Tongue (tissue), 2 donors: ENCODE results near the gene GABRR3. TPM values are rescaled to one million over a fixed set of nuclear protein-coding genes. Genes with fewer than 3 reads are reported as not detected.

ENCODE experiments used
- DNase-seq: peaks from one replicate; pipeline ENCODE4 v3.0.0-alpha.2; 2015
- total RNA-seq: library from RNA; depleted of rRNA; stranded (reverse); fragments of >200 nt; gene quantifications from one replicate; pipeline ENCODE4 v1.2.3, GENCODE V29; 2014

The GABRR3 gene
- not detected for total RNA-seq

DNA sequence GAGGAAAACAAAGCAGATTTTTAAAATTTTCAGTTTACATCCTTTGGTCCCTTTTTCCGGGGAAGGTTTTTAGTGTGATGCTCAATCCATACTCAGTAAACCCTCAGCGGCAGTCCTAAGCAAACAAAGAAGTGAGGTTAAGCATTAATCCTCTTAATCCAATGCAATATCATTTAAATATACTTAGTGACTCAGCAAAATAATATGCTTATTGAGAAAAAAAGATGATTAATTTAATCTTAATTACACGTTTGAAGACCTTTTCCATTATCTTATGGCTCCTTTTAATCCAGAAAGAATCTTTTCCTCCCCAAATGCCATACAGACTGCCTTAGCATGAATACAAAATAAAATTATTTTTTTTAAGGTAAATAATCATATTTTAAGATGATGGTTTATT, at the start of gene GABRR3:
TSS of gene GABRR3 (minus strand) at position 108 of the 400 bp plus-strand sequence. CDS start 328 bp downstream, outside the sequence.
- DNase-seq: no peak

DNA sequence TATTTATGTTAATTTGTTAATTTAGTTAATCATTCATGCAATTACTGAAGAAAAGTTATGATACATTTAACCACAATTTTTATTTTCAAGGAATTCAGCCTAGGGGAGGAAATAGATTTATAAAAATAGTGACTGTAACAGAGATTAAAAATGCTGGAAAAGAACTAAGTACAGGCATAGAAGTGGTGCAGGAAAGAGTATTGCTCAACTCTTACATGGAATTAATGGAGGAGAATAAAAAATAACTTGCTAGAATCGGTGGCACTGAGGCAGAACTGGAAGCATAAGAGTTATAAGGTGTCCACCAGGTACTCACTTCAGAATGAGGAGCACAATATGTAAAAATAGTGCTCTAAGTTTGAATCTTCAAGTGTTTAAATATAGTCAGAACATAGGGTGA, 38.4 kb upstream of the GABRR3 start:
- no peak for DNase-seq

DNA sequence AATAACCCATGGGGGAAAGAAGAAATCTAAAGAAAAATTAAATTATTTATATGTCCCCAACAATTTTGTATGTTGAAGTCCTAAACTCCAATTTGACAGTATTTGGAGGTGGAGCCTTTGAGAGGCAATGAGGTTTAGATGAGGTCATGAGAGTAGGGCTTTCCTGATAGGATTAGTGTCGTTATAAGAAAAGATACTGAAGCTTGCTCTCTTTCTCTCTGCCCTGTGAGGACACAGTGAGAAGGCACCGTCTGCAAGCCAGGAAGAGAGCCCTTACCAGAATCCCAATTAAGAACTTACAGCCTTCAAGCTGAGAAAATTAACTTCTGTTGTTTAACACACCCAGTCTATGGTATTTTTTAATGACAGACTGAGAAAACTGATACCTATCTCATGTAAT, 35.7 kb upstream of the GABRR3 start:
- no peak for DNase-seq

GRCh38 chr3:98068824-98069223, 33.7 kb upstream of the GABRR3 start:
- DNase-seq: no peak

DNA sequence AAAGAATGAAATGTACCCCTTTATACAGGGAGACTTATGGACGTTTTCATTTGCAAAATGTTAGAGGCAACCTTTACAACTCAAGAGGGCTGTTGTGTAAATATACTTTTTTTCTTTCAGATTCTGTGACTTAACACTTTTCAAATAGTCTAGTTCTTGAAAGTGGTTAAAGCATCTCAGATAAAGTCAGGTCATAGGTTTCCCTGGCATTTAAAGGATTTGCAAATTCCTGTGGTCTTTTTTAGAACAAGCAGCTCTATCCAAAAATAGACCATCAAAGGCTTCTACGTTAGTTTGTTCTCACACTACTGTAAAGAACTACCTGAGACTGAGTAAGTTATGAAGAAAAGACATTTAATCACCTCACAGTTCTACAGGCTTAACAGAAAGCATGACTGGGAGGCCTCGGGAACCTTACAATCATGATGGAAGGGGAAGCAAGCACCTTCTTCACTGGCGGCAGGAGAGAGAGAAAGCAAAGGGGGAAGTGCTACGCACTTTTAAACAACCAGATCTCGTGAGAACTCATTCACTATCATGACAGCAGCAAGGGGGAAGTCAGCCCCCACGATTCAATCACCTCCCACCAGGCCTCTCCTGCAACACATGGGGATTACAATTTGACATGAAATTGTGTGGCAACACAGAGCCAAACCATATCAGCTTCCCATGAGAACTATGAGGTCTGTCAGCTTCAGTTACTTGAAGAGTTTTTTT, 23.3 kb upstream of the GABRR3 start:
- DNase-seq: no peak

DNA sequence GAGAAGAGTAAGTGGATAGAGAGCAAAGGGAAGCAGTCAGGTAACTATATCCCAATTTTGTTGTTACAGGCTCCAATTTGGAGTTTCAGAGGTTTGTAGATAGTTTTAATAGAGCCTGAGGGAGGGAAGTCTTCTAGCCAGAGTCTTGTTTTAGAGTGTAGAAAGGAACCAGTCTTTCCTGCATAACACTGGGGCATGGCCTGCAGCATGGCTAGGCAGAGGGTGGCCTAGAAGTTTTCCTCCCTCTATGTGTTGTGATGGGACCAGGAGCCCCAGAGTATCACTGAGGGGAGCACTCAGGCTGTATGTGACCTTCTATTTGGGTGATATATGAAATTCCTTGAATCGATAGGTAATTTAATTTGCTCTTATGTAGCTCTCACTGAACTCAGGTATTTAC, 22.5 kb upstream of the GABRR3 start:
- no peak for DNase-seq

GRCh38 chr3:98056035-98056434, 20.9 kb upstream of the GABRR3 start:
- no peak for DNase-seq

GRCh38 chr3:98049271-98049670, 14.2 kb upstream of the GABRR3 start:
- DNase-seq: no peak

GRCh38 chr3:98048586-98048985, 13.5 kb upstream of the GABRR3 start:
- DNase-seq: no peak

DNA sequence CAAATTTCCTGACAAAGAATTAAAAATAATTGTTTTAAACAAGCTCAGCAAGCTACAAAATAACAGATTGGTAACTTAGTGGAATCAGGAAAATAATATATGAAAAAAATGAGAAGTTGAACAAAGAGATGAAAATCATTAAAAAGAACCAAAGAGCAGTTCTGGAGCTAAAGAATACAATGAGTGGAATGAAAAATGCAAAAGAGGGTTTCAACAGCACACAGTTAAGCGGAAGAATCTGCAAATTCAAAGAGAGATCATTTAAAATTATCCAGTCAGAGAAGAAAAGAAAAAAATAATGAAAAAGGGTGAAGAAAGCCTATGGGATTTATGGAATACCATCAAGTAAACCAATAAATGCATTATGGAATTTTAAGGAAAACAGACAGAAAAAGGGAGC, 6.2 kb upstream of the GABRR3 start:
- no peak for DNase-seq

GRCh38 chr3:98039322-98040024, 4.4 kb upstream of the GABRR3 start:
- peak; percentile 89 for DNase-seq

- no peak for DNase-seq
Measured at GRCh38 chr3:98038876-98039275, 3.8 kb upstream of the GABRR3 start.

DNA sequence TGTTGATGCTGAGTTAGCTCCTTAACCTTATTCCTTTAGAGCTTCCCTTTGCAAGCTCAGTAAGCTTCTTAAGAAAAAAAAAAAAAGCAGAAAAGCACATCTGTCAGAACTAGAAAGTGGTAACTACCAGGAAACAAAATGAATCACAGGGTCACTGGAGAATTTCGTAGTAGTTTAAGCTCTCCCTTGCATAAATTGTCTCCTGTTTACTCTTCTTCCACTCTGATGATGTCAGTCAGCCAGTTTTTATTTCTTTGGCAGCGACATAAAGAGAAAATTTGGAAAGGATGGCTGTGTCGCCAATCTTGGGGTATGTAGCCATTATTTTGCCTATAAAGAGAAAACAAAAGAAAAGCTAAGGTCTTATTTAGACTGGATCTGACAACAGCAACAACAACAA, 3.2 kb upstream of the GABRR3 start:
- DNase-seq: peak; percentile 4

GRCh38 chr3:98034486-98034885, 629 bp downstream of the GABRR3 start:
- DNase-seq: no peak

DNA sequence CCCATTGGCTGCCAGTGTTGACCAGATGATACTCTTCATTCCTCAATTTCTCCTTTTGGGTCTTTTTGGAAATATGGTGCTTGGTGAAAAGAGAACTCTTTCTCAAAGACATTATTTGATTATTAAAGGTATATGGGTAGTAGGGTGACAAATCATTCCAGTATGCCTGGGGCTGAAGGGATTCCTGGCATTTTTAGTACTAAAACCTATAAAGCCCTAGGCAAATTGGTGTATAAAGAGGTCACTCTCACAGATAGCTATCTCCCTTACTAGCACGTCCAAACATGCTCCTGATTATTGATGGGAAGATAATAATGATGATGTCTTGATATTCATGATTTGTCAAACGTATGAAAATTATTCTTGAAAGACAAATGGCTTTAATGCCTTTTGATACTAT, 1.1 kb downstream of the GABRR3 start:
- no peak for DNase-seq

DNA sequence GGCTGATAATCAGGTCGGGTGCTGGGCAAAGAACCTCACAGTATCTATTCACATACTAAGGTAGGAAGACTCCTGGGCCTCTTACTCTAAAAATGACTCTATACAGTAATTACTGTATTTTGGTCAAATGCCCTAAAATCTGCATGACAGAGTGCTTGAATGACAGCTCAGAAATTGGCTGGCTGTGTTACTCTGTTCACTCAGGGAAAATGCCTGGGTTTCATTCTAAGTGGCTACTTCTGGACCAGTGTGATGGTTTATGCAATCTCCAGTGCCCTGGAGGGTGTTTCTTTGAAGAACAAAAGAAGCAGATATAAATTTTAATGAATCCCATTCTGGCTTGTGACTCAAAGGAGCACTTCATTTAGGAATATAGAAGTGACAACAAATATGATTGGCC, 2.2 kb downstream of the GABRR3 start:
- DNase-seq: no peak

GRCh38 chr3:98032265-98032664, 2.9 kb downstream of the GABRR3 start:
- DNase-seq: no peak

GRCh38 chr3:98029083-98029482, 6.0 kb downstream of the GABRR3 start:
- no peak for DNase-seq

GRCh38 chr3:98027085-98027446, 8.0 kb downstream of the GABRR3 start:
- no peak for DNase-seq

DNA sequence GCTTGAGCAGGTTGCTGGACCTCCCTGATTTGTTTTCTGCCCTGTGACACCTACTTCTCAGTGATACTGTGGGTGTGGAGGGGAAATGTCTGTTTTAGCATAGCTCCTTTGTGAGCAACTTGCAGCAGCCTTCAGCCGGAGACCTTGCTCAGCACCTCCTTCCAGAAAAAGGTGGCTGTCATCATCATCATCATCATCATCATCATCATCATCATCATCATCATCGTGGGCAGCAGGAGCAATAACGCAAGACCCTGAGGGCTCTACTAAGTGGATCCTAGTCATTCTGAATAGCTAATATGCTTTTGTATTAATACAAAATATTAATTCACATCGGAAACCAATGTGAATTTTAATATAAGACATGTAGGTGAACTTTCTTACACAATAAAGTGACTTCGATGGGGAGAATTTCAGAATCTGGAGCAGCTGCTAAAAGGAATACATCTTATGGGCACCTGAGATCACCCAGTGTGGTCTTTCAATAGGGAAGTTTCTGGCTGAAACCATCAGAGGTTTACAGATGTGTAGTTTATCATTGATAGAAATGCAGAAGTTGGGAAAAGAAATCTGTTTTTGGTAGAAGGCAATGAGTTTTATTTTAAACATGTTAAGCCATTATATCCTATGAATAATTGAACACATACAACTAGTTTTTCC, 8.6 kb downstream of the GABRR3 start:
- no peak for DNase-seq

- no peak for DNase-seq
Measured at GRCh38 chr3:98025392-98025945, 9.6 kb downstream of the GABRR3 start.

- DNase-seq: peak; percentile 93
Measured at GRCh38 chr3:98022978-98023820, 11.9 kb downstream of the GABRR3 start.
